ENCODE measurements around the gene WBP2NL. TPM values are rescaled to one million over a fixed set of nuclear protein-coding genes. Genes with fewer than 3 reads are reported as not detected.

WBP2NL gene
- total RNA-seq, 1 experiment from 2014 or later, result 1.0 TPM

- Mint-ChIP-seq H3K36me3 (ENCODE audit: insufficient read depth, unreplicated experiment) (peaks cover 14% of the 10 kb centered on the region), H3K27ac (ENCODE audit: unreplicated experiment) (no peak overlapping the region), H3K27me3 (ENCODE audit: insufficient read depth, unreplicated experiment) (no peaks in the 10 kb centered on the region), H3K9me3 (ENCODE audit: unreplicated experiment) (no peaks in the 10 kb centered on the region), H3K4me3 (ENCODE audit: unreplicated experiment) (no peak overlapping the region), H3K4me1 (ENCODE audit: low read depth, unreplicated experiment) (no peaks in the 10 kb centered on the region)
- no peaks in the 10 kb centered on the region for H3K9me3 ChIP-seq
- TF ChIP-seq CTCF (IDR thresholded peaks at IDR 0.05; ENCODE audit: insufficient read depth in 1 of 2, low read depth in 1 of 2, low read length in 1 of 2, severe bottlenecking in 1 of 2, unreplicated experiment in 1 of 2), result no peak
- no TSS peak for BruUV-seq (replicated peaks)
- H3K27me3 ChIP-seq (replicated peaks; ENCODE audit: control insufficient read depth, insufficient read depth, low read length), result no peaks in the 10 kb centered on the region
- no peak for DNase-seq
- H3K4me1 ChIP-seq, result peaks cover 7% of the 10 kb centered on the region; the same call in 1 of the 2 replicates
- no peak overlapping the region for H3K4me3 ChIP-seq (ENCODE audit: low read depth, low read length)
- intact Hi-C loops (cut with micrococcal nuclease; ENCODE audit: unreplicated experiment), result no loop called here
- ChIA-PET CTCF (no interaction called here), POLR2A (no interaction called here)
- H3K36me3 ChIP-seq (ENCODE audit: control insufficient read depth, insufficient read depth, low read length), result no peaks in the 10 kb centered on the region; the same call in 1 of the 2 replicates
These were observed 67.0 kb downstream of the WBP2NL start for GRCh38 chr22:42065438-42066125.

GRCh38 chr22:42066126-42066761 lies 67.7 kb downstream of the WBP2NL start:
- no peaks in the 10 kb centered on the region for H3K9me3 Mint-ChIP-seq (ENCODE audit: unreplicated experiment)
- ChIA-PET CTCF (no interaction called here), POLR2A (no interaction called here)
- no peaks in the 10 kb centered on the region for H3K4me1 Mint-ChIP-seq (ENCODE audit: low read depth, unreplicated experiment)
- BruUV-seq (replicated peaks), result no TSS peak
- DNase-seq, result no peak
- no peaks in the 10 kb centered on the region for H3K27me3 Mint-ChIP-seq (ENCODE audit: insufficient read depth, unreplicated experiment)
- no peak overlapping the region for H3K4me3 Mint-ChIP-seq (ENCODE audit: unreplicated experiment)
- H3K27me3 ChIP-seq (replicated peaks; ENCODE audit: control insufficient read depth, insufficient read depth, low read length), result no peaks in the 10 kb centered on the region
- H3K27ac Mint-ChIP-seq (ENCODE audit: unreplicated experiment), result no peak overlapping the region
- peaks cover 7% of the 10 kb centered on the region; the same call in 1 of the 2 replicates for H3K4me1 ChIP-seq
- H3K36me3 ChIP-seq (ENCODE audit: control insufficient read depth, insufficient read depth, low read length), result no peaks in the 10 kb centered on the region; the same call in 1 of the 2 replicates
- intact Hi-C loops (cut with micrococcal nuclease; ENCODE audit: unreplicated experiment), result no loop called here
- H3K9me3 ChIP-seq, result no peaks in the 10 kb centered on the region
- no peak for TF ChIP-seq CTCF (IDR thresholded peaks at IDR 0.05; ENCODE audit: insufficient read depth in 1 of 2, low read depth in 1 of 2, low read length in 1 of 2, severe bottlenecking in 1 of 2, unreplicated experiment in 1 of 2)
- no peak overlapping the region for H3K4me3 ChIP-seq (ENCODE audit: low read depth, low read length)
- peaks cover 14% of the 10 kb centered on the region for H3K36me3 Mint-ChIP-seq (ENCODE audit: insufficient read depth, unreplicated experiment)

GRCh38 chr22:42066937-42067336 lies 68.3 kb downstream of the WBP2NL start:
- no peaks in the 10 kb centered on the region; the same call in 1 of the 2 replicates for H3K36me3 ChIP-seq (ENCODE audit: control insufficient read depth, insufficient read depth, low read length)
- H3K9me3 ChIP-seq, result no peaks in the 10 kb centered on the region
- no peak for DNase-seq
- no peak overlapping the region for H3K4me3 Mint-ChIP-seq (ENCODE audit: unreplicated experiment)
- ChIA-PET CTCF (no interaction called here), POLR2A (no interaction called here)
- no peak for TF ChIP-seq CTCF (IDR thresholded peaks at IDR 0.05; ENCODE audit: insufficient read depth in 1 of 2, low read depth in 1 of 2, low read length in 1 of 2, severe bottlenecking in 1 of 2, unreplicated experiment in 1 of 2)
- no peaks in the 10 kb centered on the region for H3K9me3 Mint-ChIP-seq (ENCODE audit: unreplicated experiment)
- peaks cover 11% of the 10 kb centered on the region for H3K4me1 ChIP-seq
- H3K27ac Mint-ChIP-seq (ENCODE audit: unreplicated experiment), result peak overlapping the region; percentile 9
- H3K4me1 Mint-ChIP-seq (ENCODE audit: low read depth, unreplicated experiment), result no peaks in the 10 kb centered on the region
- H3K27me3 ChIP-seq (replicated peaks; ENCODE audit: control insufficient read depth, insufficient read depth, low read length), result no peaks in the 10 kb centered on the region
- no peaks in the 10 kb centered on the region for H3K27me3 Mint-ChIP-seq (ENCODE audit: insufficient read depth, unreplicated experiment)
- peaks cover 14% of the 10 kb centered on the region for H3K36me3 Mint-ChIP-seq (ENCODE audit: insufficient read depth, unreplicated experiment)
- H3K4me3 ChIP-seq (ENCODE audit: low read depth, low read length), result no peak overlapping the region
- no TSS peak for BruUV-seq (replicated peaks)
- intact Hi-C loops (cut with micrococcal nuclease; ENCODE audit: unreplicated experiment), result no loop called here

All from Caco-2 (cell line).